HepG2 (cell line): ENCODE results near the gene TSHB. TPM values are rescaled to one million over a fixed set of nuclear protein-coding genes. Genes with fewer than 3 reads are reported as not detected.

Source experiments
- ATAC-seq: fragments of 200-7000 bp; cut with Tn5 transposase; 3 replicates; pipeline ENCODE4 v1.9.1; 2020; ENCODE audit warnings: mild to moderate bottlenecking, moderate library complexity
- BruUV-seq: library from RNA; stranded (reverse); fragments of 400-500 nt; replicated peaks from 2 replicates; lab custom pipeline; 2021; lab: Mats Ljungman, UMichigan
- CTCF ChIA-PET: fragments of 300-600 bp; formaldehyde crosslinking; extraction: SDS; loops from one replicate; lab custom pipeline; 2021; ENCODE audit warnings: low total read pairs, inconsistent platforms, low intra/inter-chr PET ratio; lab: Yijun Ruan, JAX
- POLR2A ChIA-PET: fragments of 350-600 bp; sonication (Branson Sonifier 250); formaldehyde crosslinking; loops from one replicate; lab custom pipeline; 2020; ENCODE audit warnings: antibody characterized with exemption, inconsistent platforms; lab: Yijun Ruan, JAX
- DNase-seq: peaks from one replicate; pipeline ENCODE4 v3.0.0-alpha.2; 2015; ENCODE audit warnings: low spot score
- FAIRE-seq: peaks from 3 replicates; lab custom pipeline; 2011; peaks lifted over from hg19 to GRCh38; lab: Jason Lieb, UNC
- H2AFZ ChIP-seq: one replicate; pipeline ENCODE4 v1.6.1; 2011; ENCODE audit warnings: low read length, inconsistent platforms
- H3K27ac ChIP-seq: fragments of 300-600 bp; 3 replicates; pipeline ENCODE4 v1.8.0; 2011; ENCODE audit warnings: mixed run types, mild to moderate bottlenecking, mixed read lengths, low read length, inconsistent platforms; ENCODE audit not compliant: insufficient read depth; ENCODE audit errors: extremely low read length
- H3K27me3 ChIP-seq, 2 experiments: fragments of 200-600 bp in 1 of 2; 2 replicates in 1 of 2; 3 replicates in 1 of 2; pipeline versions ENCODE4 v1.6.0 to v1.8.0; 2011; ENCODE audit warnings: low read length in 2 of 2, mild to moderate bottlenecking in 2 of 2, moderate library complexity in 2 of 2, inconsistent platforms in 1 of 2; ENCODE audit not compliant: insufficient read depth in 2 of 2, control insufficient read depth in 1 of 2
- H3K36me3 ChIP-seq, 2 experiments: fragments of 200-600 bp in 1 of 2; replicated peaks in 1 of 2; 2 replicates in 1 of 2; 3 replicates in 1 of 2; pipeline versions ENCODE4 v1.5.1 to v1.8.0; 2011; ENCODE audit warnings: low read length in 2 of 2, inconsistent platforms in 1 of 2; ENCODE audit not compliant: insufficient read depth in 2 of 2, control insufficient read depth in 1 of 2
- H3K4me1 ChIP-seq: 2 replicates; pipeline ENCODE4 v1.5.1; 2012; ENCODE audit warnings: low read length, inconsistent platforms; ENCODE audit not compliant: insufficient read depth
- H3K4me2 ChIP-seq: 2 replicates; pipeline ENCODE4 v1.6.0; 2011; ENCODE audit warnings: low read depth, low read length, inconsistent platforms
- H3K4me3 ChIP-seq, 3 experiments: fragments of 200-600 bp in 1 of 3; sonication (generic), shearing (Covaris generic) in 1 of 3; replicated peaks in 1 of 3; 2 replicates each; pipeline ENCODE4 v1.5.1; 2011 to 2016; ENCODE audit warnings: low read length in 3 of 3, inconsistent platforms in 2 of 3, low read depth in 2 of 3, mild to moderate bottlenecking in 2 of 3, control low read depth in 1 of 3, mixed read lengths in 1 of 3; ENCODE audit not compliant: insufficient read depth in 1 of 3
- H3K79me2 ChIP-seq: one replicate; pipeline ENCODE4 v1.6.1; 2011; ENCODE audit warnings: low read length, inconsistent platforms; ENCODE audit not compliant: insufficient read depth
- H3K9ac ChIP-seq: 2 replicates; pipeline ENCODE4 v1.6.0; 2011; ENCODE audit warnings: mild to moderate bottlenecking, low read depth, low read length, inconsistent platforms; ENCODE audit not compliant: insufficient read depth
- H3K9me3 ChIP-seq: 2 replicates; pipeline ENCODE4 v1.5.1; 2012; ENCODE audit warnings: mild to moderate bottlenecking, low read length
- H4K20me1 ChIP-seq: 2 replicates; pipeline ENCODE4 v1.6.0; 2011; ENCODE audit warnings: inconsistent platforms, mild to moderate bottlenecking, low read length, moderate library complexity; ENCODE audit not compliant: insufficient read depth
- ISX ChIP-seq: sonication (generic); formaldehyde crosslinking; conservative IDR thresholded peaks from 2 replicates; pipeline ENCODE4 v1.5.0; 2020; ENCODE audit warnings: missing genetic modification reagents
- SOX13 ChIP-seq, 3 experiments: fragments of 450-650 bp in 1 of 3; sonication (generic) in 1 of 3; formaldehyde crosslinking in 1 of 3; IDR thresholded peaks in 2 of 3; conservative IDR thresholded peaks in 1 of 3; 2 replicates each; pipeline versions ENCODE4 v1.5.0 to v1.6.1; 2016 to 2020; ENCODE audit warnings: antibody characterized with exemption in 1 of 3, mild to moderate bottlenecking in 1 of 3, missing compliant biosample characterization in 1 of 3, missing genetic modification reagents in 1 of 3, moderate library complexity in 1 of 3
- SP1 ChIP-seq, 2 experiments: fragments of 450-650 bp in 1 of 2; sonication (generic) in 1 of 2; formaldehyde crosslinking in 1 of 2; IDR thresholded peaks; 2 replicates each; pipeline versions ENCODE4 v1.4.0 to v1.6.1; 2016 to 2020; ENCODE audit warnings: missing genetic modification reagents in 1 of 2
- STAG1 ChIP-seq: sonication (generic); formaldehyde crosslinking; IDR thresholded peaks from 2 replicates; pipeline ENCODE4 v1.4.0; 2020; ENCODE audit warnings: missing genetic modification reagents
- ZNF644 ChIP-seq: IDR thresholded peaks from 2 replicates; pipeline ENCODE4 v1.6.1; 2016; ENCODE audit warnings: low read depth
- WGBS: methylation state at CpG from one replicate; pipeline ENCODE4 v1.1.6; 2017; ENCODE audit warnings: low lambda C conversion rate; 5-methylcytosine and 5-hydroxymethylcytosine counted together
- in situ Hi-C: cut with HindIII; loops from 2 replicates; pipeline ENCODE4 v1.10.0; 2017; ENCODE audit warnings: low pct_unique_long_range_greater_than_20kb; ENCODE audit not compliant: extremely low pct_ligation_motif_present
- intact Hi-C: fragments of 100-400 bp; cut with micrococcal nuclease; formaldehyde crosslinking; loops from one replicate; pipeline ENCODE4 v1.10.0; 2022; ENCODE audit not compliant: unreplicated experiment
- polyA plus RNA-seq, 8 experiments: library from polyadenylated mRNA; depleted of rRNA in 3 of 8; stranded (reverse) in 7 of 8; unstranded in 1 of 8; fragments of >200 nt; fragmentation: Illumina TruSeq in 4 of 8; extraction: Trizol in 4 of 8; gene quantifications; 2 replicates each; pipeline versions ENCODE4 v1.2.1 to v1.2.3, GENCODE V29; 2011 to 2016; ENCODE audit warnings: low read depth in 4 of 8, missing spikeins in 1 of 8, mixed read lengths in 1 of 8; ENCODE audit not compliant: insufficient read depth in 1 of 8
- total RNA-seq, 5 experiments: library from RNA; depleted of rRNA; stranded (reverse); fragments of >200 nt; fragmentation: Illumina TruSeq; extraction: Trizol; gene quantifications; 2 replicates each; pipeline ENCODE4 v1.2.3, GENCODE V29; 2016; ENCODE audit warnings: low read depth in 1 of 5

Gene TSHB
- total and polyA plus RNA-seq, 2 of the 13 experiments (the other 11 are each of a cell fraction or from before 2014, with no cell fraction given) = not detected

- TF ChIP-seq ISX (CRISPR knock-in tag) = no peak
- TF ChIP-seq SOX13 (IDR thresholded peaks at IDR 0.05) = no peak
- peak in 1 of 2 experiments; percentile 69; a peak in 2 of 4 replicates for TF ChIP-seq SOX13 (CRISPR knock-in tag; conservative IDR thresholded peaks at IDR 0.05 in 1 of 2, IDR thresholded peaks at IDR 0.05 in 1 of 2)
- TF ChIP-seq ZNF644 = peak; percentile 71; the same call in 1 of the 2 replicates
These were observed 7.3 kb downstream of the TSHB start (continued) for GRCh38 chr1:115036814-115037507.

DNA sequence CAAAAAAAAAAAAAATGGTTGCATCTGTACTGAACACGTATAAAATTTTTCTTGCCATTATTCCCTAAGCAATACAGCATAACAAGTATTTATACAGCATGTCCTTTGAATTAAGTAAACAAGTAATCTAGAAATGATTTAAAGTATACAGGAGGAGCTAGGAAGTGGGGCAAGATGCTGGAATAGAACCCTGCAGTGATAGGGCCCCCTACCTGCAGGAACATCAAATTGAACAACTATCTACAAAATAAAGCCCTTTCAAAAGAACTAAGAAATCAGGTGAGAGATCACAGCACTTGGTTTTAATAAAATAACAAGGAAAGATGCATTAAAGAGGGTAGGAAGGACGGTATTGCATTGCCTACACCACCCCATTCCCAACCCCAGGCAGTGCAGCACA is 10.9 kb downstream of the TSHB start:
- CTCF ChIA-PET = interaction anchor here (3.3 kb wide), 1 partner anchor 61 kb away, joined by 37 read pairs; no protein-coding TSS in a partner anchor
- no peak overlapping the region for H3K4me2 ChIP-seq
- ATAC-seq (no peak), DNase-seq (no peak), FAIRE-seq (no peak)
- H3K4me1 ChIP-seq = peaks cover 29% of the 10 kb centered on the region
- POLR2A ChIA-PET = no interaction called here
- in situ Hi-C loops (loop anchor here (5.0 kb wide), 1 partner anchor 63 kb away; no protein-coding TSS in a partner anchor), intact Hi-C loops (no loop called here)
- H3K9ac ChIP-seq = no peak overlapping the region
- H3K9me3 ChIP-seq = no peaks in the 10 kb centered on the region
- no peaks in the 10 kb centered on the region for H4K20me1 ChIP-seq
- 51% methylated on average over 2 of the region's 2 CpGs for WGBS
- no peaks in the 10 kb centered on the region for H3K27me3 ChIP-seq
- H2AFZ ChIP-seq = no peak overlapping the region
- no peak overlapping the region for H3K4me3 ChIP-seq
- H3K36me3 ChIP-seq = no peaks in the 10 kb centered on the region
- TF ChIP-seq STAG1 (CRISPR knock-in tag) (0 out of 2 replicates have a peak, but pooled peaks have one; percentile 8), SP1 (IDR thresholded peaks at IDR 0.05) (no peak), SP1 (CRISPR knock-in tag; IDR thresholded peaks at IDR 0.05) (no peak)
- no peaks in the 10 kb centered on the region for H3K79me2 ChIP-seq
- no peak overlapping the region for H3K27ac ChIP-seq
- BruUV-seq = no TSS peak
